Lower leg skin (tissue), 4 donors: Measurements from ENCODE around the gene DND1. TPM values are rescaled to one million over a fixed set of nuclear protein-coding genes. Genes with fewer than 3 reads are reported as not detected.

Experiments used
- DNase-seq, 2 donors: peaks; one replicate each; pipeline ENCODE4 v3.0.0-alpha.2; 2019; ENCODE audit warnings: low spot score in 2 of 2
- H3K4me3 ChIP-seq: fragments of 200-600 bp; sonication (generic); 2 replicates; pipeline ENCODE4 v1.5.1; 2017; ENCODE audit warnings: mild to moderate bottlenecking, low read depth; ENCODE audit not compliant: poor library complexity, severe bottlenecking
- CTCF ChIP-seq, 3 donors: fragments of 450-650 bp; IDR thresholded peaks; one replicate each; pipeline ENCODE4 v1.5.1; 2016; ENCODE audit warnings: antibody characterized with exemption in 3 of 3, mild to moderate bottlenecking in 3 of 3, moderate library complexity in 2 of 3
- POLR2A ChIP-seq, 2 donors: fragments of 450-650 bp; IDR thresholded peaks; one replicate each; pipeline ENCODE4 v1.6.1; 2016 to 2017; ENCODE audit warnings: antibody characterized with exemption in 2 of 2, mild to moderate bottlenecking in 1 of 2, moderate library complexity in 1 of 2
- WGBS, 2 donors: methylation state at CpG; one replicate each; pipeline ENCODE4 v1.1.5; 2018; 5-methylcytosine and 5-hydroxymethylcytosine counted together
- intact Hi-C: fragments of 100-400 bp; cut with DNase I; formaldehyde crosslinking; loops from one replicate; pipeline ENCODE4 v1.15.0; 2023; ENCODE audit warnings: low total_unique reads
- total RNA-seq, 4 donors: library from RNA; depleted of rRNA; stranded (reverse); fragments of >200 nt; gene quantifications; one replicate each; pipeline ENCODE4 v1.1.0, GENCODE V29; 2016

DND1 gene
- total RNA-seq, 4 donors from 2014 or later: 0.49 to 0.94 (median 0.69) TPM

DNA sequence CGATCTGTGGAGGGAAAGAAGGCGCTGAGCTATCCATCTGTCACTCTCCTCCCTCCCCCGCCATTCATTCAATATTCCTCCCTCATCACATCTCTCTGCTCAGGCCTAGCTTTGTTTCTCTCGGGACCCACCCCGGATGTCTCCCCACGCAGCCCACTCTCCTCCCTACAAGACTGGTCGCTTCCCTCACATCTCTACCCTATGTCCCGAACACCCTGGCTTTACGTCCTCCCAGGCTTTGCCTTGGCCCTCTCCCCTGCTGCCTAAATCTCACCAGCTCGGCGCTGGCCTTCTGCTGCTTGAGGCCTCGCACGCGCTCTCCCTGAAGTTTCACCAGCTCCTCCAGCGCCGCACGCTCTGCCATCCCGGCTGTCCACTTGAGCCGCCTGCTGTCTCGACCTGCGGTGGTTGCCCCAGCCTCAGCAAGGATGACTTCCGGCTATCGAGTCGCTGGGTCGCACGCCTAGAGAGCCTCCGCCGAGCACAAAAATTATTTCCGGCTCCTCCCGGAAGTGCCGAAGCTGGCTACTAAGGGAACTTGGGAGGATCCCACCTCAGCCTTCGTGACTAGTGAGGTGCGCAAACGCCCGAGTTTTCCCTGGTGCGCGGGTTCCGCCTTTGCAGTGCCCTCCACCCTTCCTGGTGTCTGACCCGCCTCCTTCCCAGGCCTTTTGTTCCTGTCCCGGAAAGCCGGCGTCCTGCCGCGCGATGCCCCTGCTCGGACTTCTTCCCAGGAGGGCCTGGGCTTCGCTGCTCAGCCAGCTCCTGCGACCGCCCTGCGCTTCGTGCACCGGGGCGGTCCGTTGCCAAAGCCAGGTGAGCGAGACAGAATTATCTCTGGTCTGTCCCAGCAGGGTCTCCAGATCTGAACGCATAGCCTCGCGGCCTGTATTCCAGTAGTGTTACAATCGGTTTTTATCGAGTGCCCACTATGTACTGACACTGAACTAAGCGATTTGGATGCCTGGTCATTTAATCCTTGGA, 17.9 kb upstream of the DND1 start, which contains the start of the genes HARS1 and HARS2:
TSS of gene HARS1 (minus strand) at position 430 of the 984 bp plus-strand sequence. CDS start at position 364, 66 bp downstream.
TSS of gene HARS2 (plus strand) at position 515 of the 984 bp plus-strand sequence. CDS start at position 709, 194 bp downstream.
- 1% methylated on average over 52 to 55 of the region's 61 CpGs for WGBS, 2 donors
- intact Hi-C loops: no loop called here
- peak within 1 kb of the TSS; percentile 89 for H3K4me3 ChIP-seq
- TF ChIP-seq POLR2A (IDR thresholded peaks at IDR 0.05) (no peak), CTCF (IDR thresholded peaks at IDR 0.05) (no peak)
- peak; percentile 90 to 98 for DNase-seq

DNA sequence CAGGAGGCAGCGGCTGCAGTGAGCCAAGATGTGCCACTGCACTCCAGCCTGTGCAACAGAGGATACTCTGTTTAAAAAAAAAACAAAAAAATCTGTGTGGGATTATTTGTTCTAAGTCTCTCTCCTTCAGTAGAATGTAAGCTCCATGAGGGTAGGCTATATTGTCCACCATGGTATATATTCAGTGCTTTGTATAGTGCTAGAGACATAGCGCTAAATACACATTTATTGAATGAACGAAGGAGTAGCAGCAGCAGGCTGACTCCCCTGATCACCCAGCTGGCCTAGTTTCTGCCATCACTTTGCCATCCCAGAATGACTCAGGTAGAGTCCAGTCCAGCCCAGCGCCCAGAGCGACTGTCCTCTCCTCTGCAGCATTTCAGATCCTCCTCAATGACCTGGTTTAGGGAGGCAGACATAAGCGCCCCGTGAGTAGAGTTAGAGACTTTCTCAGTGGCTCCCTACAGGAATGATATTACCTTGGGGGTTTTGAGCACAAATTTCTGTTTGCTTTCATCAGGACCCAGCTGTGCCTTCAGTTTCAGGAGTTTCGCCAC, 17.1 kb upstream of the DND1 start:
- intact Hi-C loops: no loop called here
- TF ChIP-seq CTCF (IDR thresholded peaks at IDR 0.05) (no peak), POLR2A (IDR thresholded peaks at IDR 0.05) (no peak)
- 51 to 52% methylated on average over 8 of the region's 8 CpGs for WGBS, 2 donors
- H3K4me3 ChIP-seq: peak overlapping the region; percentile 89
- no peak for DNase-seq

DNA sequence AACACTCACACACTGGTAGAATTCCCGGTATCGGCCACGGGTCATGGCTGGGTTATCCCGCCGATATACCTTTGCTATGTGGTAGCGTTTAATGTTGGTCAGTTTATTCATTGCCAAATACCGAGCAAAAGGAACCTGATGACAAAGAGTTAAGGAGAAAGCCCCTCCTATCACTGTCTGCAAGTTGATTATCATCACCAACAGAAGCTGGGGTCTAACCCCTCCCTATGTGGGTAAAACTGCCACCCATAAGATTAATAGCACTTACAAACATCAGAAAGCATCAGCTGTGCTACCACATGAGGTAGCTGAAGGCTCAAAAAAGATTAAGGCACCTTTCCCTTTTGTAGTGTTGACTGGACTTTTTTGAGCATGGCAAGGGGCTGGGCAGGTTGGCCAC, 5.6 kb upstream of the DND1 start:
- 94 to 98% methylated on average over 7 of the region's 7 CpGs for whole genome bisulfite sequencing, 2 donors
- DNase-seq: no peak
- intact Hi-C loops: no loop called here
- H3K4me3 ChIP-seq: no peak overlapping the region
- no peak for TF ChIP-seq POLR2A (IDR thresholded peaks at IDR 0.05)
- no peak for TF ChIP-seq CTCF (IDR thresholded peaks at IDR 0.05)

DNA sequence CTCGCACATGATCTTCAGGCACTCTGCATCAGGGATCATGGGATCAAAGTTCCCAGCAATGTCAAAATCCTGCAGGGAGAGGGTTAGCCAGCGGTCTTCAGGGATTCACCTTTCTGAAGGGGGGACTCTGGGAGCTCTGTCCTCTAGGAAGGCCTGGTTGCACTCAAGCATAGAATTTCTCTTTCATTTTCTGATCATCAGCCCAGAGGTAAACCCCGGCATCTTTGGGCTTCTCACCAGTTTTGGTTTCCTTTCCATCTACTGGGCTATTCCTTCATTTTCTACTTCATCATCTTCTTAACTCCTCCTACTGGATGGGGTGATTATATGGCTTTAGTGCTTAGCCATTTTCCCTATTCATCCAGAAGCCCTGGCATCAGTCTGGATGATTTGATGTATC, 4.6 kb upstream of the DND1 start:
- WGBS, 2 donors: 96 to 100% methylated on average over 3 of the region's 3 CpGs
- no peak overlapping the region for H3K4me3 ChIP-seq
- no peak for TF ChIP-seq POLR2A (IDR thresholded peaks at IDR 0.05)
- TF ChIP-seq CTCF (IDR thresholded peaks at IDR 0.05): no peak
- intact Hi-C loops: no loop called here
- no peak for DNase-seq

- no peak overlapping the region for H3K4me3 ChIP-seq
- no peak for DNase-seq
- intact Hi-C loops: no loop called here
- WGBS, 2 donors: 90 to 97% methylated on average over 4 of the region's 4 CpGs
- TF ChIP-seq POLR2A (IDR thresholded peaks at IDR 0.05) (no peak), CTCF (IDR thresholded peaks at IDR 0.05) (no peak)
These were observed 1.3 kb upstream of the DND1 start for GRCh38 chr5:140674629-140675028.
